ACHN (cell line): ENCODE data around the gene GSDME.

ENCODE experiments used
- DNase-seq: peaks from one replicate; pipeline ENCODE4 v3.0.0-alpha.2; 2015
- in situ Hi-C: cut with HindIII; loops from 2 replicates; pipeline ENCODE4 v1.10.0; 2017; ENCODE audit warnings: low sequenced_read_pairs, low pct_ligation_motif_present, low pct_unique_long_range_greater_than_20kb

Gene GSDME

DNA sequence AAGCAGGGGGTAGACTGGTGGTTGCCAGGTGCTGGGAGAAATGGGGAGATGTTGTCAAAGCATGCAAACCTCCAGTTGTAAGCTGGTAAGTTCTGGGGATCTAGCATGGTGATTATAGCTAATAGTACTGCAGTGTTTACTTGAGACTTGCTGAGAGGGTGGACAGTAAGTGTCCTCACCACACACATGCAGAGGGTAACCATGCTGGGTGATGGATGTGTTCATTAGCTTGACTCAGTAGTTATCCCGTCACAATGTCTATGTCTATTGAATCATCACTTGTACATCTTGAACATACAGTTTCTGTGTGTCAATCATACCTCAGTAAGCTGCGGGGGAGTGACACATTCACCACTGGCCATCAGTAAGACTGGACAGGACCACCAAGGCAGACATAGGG lies 42.1 kb downstream of the GSDME start:
- no peak for DNase-seq
- in situ Hi-C loops, result no loop called here

DNA sequence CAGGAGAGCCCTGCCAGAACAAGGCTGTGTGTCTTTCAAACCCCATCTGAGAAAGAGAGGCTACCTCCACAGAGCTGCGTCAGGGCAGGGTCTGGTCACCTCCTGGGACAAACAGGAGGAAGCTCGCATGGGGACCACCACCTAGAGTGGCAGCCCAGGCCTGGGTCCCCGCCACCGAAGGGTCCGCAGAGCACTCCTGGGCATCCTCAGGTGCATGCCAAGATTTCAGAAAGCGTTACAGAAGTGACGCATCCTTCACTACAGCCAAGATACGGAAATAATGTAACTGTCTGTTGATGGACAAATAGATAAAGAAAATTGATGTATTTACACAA lies 42.6 kb downstream of the GSDME start:
- in situ Hi-C loops, result no loop called here
- no peak for DNase-seq

DNA sequence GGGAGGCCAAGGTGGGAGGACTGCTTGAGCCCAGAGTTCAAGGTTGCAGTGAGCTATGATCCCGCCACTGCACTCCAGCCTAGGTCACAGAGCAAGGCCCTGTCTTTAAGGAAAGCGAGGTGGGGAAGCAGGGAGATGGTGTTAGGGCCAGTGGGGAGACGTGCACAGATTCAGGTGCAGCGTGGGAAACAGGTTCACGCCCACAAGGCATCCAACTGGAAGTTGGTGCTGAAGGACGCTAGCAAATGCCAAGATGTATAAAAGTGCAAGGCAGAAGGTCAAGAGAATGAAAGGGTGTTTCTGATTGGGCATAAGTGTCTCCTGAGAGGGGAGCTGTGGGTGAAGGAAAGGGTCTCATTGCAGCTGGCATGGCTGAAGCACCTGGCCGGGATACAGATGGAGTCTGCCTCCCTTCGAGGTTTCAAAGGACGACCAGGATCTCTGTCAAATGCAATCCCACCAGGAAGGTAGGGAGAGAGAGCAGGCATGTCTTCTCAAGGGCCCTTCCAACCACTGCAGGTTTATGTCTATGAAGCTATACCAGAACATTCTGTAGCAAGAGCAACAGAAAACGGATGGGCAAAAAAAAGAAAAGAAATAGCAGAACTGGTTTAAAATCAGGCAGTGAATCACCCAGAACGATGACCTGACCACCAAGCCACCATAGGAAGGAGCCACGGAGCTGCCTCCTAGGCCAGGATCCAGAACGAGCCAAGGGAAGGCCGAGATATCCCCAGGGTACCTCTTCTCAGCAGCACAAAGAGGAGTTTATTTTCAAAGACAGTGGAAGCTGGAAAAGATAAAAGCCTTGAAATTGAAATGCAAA lies 43.2 kb downstream of the GSDME start:
- no peak for DNase-seq
- in situ Hi-C loops, result no loop called here

DNA sequence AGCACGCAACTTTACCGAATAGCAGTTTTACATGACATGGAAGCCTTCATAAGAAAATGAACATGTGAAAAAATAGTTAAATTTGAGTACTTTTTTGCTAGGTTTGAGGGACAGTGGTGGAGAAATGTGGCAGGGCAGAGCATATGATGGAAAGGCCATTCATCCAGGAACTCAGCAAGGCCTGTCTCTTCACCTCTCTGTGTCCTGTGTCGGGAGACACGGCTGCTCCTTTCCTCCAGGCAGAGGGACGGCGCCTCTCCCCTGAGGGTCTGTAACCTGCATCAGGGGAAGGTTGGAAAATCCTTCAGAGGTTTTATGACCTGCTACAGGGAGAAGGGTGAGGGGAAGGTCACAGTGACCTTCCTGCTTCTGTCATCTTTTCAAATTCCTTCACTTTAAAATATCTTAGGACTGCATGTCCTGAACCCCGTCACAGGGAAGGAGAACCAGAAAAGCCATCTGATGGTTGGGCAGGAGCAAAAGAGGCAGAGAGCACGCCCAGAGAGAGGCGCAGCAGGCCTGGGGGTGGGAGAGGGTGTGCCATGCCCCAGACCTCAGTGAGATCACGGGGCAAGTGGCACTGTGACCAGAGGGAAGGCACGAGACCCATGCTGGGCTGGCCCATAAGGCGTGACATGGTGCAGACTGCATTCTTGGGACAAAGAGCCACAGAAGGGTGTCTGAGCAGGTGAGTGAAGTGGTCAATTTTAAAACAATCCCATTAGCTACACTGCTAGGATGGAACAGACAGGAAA lies 44.0 kb downstream of the GSDME start:
- DNase-seq, result no peak
- in situ Hi-C loops, result no loop called here

DNA sequence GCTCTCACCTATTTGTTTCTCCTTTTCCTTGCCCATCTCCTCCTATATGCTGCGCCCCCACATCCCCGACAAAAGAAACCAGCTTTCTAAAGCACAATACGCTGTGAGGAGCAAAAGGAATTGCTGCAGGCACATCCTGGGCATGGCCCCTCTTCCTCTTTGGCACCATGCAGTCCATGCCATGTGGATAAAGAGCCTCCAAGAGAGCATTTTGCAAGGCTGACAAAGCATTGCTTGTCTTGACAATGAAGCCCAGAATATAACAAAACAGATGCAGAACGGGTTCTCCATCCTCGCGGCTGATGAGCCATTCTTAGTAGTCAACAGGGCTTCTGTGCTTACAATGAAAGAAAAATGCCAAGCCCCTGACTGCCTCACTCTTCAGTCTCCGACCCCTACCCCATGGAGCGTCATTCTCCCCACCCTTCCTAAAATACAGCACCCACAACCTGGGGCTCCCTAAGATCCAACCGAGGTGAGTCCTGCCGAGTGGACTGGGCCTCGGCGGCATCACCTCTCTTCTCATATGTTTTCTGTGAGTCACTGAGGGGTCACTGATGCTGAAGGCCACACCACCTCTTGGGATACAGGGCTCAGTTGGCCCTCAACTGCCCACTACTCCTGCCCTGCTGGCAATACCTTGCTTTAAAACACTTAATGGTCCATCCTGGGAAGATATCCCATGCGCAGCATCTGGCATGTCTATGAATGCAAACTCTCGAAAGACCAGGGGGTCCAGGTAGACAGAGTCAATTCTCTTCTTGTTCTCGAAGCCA lies 47.5 kb downstream of the GSDME start:
- DNase-seq, result no peak
- in situ Hi-C loops, result no loop called here

DNA sequence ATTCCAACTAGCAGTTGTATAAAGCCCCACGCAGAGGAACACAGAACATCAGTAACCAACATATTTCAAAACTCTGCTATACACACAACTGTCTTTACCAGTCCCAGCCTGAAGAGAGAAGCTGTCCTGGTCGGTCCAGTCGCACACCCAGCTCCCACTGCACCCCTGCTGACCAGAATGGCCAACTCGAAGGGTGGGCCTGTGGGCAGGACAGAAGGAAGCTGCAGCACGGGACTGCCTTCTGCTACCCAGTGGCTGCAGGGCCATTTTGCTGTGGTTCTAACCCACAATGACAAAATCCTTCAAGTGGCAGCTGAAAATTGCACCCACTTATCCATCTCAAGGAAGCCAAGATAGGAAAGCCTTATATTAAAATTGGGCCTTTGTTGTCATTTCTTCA lies 48.2 kb downstream of the GSDME start:
- in situ Hi-C loops, result no loop called here
- DNase-seq, result no peak

DNA sequence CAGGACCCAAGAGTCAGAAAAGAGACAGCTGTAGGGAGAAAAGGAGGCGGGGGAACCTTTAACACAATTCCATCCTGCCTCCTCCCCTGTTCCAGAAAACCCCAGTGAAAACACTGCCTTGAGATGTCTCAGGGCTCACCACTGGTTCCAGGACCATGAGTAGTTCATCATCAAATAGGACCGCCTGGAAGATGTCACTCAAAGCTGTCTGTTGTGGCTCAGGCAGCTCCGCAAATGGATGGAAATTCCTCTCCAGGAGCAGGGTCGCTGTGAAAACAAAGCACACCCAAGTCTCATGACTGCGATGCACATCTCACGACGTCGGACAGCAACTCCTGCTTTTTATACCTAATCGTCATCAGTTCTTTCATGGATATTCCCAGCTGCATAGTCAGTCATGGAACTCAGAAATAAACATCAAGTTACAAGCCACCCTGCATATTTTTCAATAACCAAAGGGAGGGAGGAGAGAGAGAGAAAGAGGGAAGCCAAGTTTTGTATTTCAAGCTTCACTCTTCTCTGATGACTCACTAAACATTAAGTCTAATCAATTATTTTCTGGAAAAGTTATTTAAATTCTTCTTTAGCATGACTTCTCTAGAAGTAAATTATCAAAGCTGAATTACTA lies 49.2 kb downstream of the GSDME start:
- in situ Hi-C loops, result no loop called here
- no peak for DNase-seq

DNA sequence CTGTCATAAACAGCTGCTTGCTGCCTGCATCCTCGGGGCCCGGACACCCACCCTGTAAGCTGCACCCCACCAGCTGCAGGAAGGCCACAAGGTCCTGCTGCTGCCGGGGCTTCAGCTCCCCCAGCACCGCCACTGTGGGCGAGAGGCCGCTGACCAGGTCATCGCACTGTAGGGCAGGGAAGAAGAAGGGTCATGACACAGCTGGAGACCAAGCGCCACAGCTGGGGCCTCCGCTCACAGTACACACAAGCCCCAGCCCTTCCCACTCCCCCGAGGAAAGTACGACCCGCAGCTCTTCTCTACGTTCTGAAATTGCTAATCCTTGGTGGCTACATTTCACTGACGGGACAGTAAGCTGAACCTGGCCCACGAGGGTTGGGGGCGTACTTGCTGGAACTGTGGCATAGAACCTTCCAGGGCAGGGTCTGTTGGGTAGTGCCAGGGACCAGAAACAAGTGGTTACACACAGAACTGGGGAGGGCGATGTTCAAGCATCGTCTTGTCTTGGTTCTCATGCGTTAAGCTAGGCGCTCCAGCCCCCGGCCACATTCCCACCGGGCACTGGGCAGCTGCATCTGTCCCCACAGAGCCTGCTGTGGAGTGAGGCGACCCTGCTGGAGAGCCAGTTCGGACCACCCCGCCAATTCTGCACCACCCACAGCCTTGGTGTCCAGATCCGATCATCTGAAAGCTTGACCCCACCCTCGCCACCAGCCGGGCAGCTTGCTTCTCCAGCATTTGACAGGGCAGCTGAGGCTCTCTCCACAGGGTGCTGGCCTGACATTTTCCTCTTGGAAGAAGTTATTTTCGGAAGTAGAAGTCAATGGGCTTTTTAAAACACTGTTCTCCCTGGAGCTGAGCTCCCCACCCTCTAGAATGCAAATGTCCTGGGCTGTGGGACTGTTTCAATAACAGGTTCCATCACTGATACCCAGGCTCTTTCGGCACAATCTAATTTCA lies 50.8 kb downstream of the GSDME start:
- DNase-seq, result no peak
- in situ Hi-C loops, result no loop called here

DNA sequence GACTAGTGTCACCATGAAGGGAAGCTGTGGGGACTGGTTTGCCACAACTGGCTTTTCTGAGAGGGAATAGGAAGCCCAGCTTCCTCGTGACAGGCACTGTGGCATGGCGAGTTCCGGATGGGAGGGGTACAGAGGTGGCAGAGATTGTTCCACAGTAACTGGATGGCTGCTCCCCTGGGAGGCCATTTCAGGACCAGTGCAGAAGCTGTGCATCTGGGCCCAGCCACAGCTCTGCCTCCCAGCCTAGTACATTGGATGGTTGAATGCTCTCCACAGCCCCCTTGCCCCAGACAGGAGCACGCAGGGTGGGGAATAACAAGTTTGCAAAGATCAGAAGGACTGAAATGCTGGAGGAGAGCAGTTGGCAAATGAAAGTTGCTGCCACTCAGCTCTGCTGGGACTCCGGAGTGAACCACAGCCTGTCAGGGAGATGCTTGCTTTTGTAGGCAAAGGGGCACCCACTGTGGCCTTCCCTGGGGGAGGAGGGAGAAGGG lies 51.8 kb downstream of the GSDME start:
- in situ Hi-C loops, result no loop called here
- no peak for DNase-seq

DNA sequence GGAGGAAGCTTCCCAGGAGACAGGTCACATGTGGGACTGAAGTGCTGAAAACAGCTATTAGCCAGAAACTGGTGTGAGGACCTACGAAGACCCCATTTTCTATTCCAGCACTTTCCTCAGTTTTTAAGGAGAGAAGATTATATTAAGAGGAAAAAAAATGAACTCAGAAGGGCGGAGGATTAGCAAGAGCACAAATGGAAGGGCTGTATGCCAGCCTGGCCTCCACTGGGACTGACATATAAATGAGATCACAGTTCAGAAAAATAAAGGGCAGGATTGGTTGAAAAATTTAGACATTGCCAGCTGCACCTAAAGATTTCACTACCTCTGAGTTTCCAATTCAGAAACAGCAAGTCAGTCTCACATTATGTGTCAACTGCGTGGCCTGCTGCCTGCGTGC lies 53.0 kb downstream of the GSDME start:
- in situ Hi-C loops, result no loop called here
- no peak for DNase-seq

DNA sequence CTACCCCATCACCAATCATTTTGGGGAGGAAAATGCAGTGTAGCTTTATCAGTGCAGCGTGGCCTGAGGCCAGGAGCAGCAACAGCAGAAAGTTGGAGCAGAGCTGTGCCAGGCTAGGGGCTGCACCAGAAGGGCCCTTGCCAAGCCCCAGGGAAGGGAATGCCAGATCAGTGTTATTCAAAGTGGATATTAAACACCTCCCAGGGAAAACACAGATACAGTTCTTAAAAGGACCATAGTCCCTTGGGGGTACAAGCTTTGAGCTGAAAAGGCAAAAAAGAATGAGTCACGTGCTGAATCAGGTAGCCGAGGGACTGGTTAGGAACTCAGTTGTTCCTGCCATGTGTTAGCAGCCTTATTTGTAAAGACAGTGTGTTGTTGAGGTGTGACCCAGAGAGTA lies 54.0 kb downstream of the GSDME start:
- in situ Hi-C loops, result no loop called here
- no peak for DNase-seq

DNA sequence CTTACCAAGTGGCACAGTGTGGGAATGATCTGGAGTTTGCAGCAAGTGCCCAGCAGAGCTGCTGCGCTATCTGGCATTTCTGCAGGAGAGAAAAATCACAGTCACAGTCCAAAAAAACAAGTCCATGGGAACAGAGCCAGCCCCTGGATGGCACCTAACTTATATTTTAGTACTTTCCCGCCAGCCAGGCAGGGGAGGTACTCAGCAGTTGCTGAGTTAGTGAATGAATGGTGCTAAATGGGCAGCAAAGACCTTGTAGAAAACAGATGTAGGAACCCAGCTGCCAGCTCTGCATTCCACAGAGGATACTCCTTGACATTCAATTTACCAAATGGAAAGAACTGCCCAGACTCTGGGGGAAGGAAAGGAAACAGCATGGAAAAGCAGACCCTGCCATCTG lies 54.5 kb downstream of the GSDME start:
- no peak for DNase-seq
- in situ Hi-C loops, result no loop called here

DNA sequence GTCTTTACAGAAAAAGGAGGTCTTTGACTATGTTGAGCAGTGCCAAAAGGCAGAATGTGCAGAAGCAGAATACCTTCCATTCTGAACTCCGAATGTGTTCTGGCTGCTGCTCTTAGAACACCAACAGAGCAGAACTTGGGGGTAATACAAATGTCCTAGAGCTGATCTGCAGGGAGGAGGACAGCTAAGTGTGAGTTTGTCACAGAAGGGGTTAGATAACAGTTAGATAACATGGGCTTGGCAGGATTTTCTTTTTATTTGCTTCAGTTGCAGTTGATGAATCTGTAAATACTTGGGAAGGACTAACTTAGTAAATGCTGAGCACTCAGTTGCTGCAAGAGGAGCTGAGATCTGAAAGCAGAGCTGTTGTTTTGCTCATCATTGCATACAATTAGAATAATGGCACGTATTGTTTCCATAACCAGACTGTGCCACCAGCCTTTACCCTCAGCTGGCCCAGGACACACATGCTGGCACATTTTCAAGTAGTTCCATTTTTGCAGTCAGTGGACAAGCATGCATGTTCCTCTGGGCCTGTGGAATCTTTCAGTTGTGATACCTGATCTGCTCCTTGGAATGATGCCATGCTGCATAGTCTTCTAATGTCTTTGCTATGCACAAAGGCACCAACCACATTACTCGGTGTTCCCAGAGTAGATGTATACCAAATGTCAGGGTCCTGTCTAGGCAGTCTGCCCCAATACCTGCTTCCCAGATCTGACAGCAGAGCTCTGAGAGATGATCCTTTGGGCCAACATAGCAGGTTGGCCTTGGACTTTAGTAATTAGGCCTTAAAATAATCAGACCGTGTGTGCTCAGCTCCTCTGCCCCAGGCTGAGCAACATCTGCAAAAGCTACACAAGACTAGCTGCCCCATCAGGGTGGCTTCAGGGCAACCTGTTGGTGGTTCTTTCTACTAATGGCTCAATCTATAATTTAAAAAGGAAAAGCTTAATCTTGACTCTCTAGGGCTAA lies 55.7 kb downstream of the GSDME start:
- peak; percentile 44 for DNase-seq

DNA sequence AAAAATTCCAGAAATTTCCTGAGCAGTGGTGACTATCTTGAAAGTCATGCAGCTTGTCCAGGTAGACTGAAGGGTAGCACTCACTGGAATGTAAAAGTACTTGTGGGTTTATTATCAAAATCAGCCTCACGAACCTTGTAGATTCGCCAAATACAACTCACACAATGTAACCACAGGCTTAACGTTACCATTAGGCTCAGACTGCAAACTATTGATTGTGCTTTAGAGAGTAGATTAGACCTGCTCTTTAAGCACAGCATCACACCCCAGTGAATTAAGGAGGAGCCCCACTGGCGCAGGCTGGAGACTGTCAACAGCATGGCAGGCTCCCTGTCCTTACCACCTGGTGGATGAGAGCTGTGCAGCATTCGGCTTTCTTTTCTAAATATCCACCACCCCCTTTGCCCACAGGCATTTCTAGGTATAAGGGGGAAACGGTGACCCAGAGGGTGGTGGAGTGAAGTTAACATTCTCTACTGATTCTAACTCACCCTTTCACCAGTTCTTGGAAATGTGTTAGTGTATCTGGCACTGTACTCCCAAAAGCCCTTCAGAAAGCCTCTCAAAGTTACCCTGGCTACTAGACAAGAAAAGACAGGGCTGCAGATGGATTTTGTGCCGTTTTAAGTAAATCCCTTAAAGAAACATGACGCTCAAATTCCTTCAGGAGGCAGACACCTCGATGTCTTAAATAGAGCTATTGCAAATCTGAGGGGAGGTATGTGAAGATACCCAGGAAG lies 56.6 kb downstream of the GSDME start:
- DNase-seq, result no peak
- in situ Hi-C loops, result no loop called here

More for the DNA sequence above, 55.7 kb downstream of the GSDME start:
- in situ Hi-C loops, result no loop called here

DNA sequence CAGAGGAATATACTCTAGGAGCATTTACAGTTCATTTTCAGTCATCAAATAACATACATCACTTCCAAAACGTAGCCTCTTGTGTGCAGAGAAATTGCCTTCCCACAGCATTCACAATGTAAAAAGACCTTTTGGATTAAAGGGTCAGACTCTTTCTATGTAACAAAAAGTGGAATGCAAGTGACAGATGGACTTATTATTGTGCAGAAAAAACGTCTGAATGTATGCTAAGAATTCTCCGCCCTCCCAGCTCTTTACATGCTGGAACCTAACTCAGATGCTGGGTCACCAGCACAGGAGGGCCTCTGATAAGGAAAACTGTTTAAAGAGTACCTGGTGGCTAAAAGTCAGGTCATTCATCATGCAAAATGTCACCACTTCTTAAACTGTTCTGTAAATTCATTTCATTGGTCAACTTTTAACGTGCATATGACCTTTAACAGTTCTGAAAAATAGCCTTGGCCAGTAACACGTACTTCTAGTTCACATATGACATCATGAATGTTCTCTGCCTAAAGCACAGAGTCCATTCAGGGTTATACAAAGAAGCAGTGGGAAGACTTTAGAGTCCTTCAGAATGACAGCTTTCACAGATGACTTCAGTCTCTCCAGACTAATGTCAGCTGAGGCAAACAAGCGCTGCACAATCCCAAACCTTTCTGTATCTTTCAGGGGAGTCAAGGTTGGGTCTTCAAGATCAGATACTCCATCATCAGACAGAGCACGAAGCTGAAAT lies 58.6 kb downstream of the GSDME start:
- no peak for DNase-seq
- in situ Hi-C loops, result no loop called here

DNA sequence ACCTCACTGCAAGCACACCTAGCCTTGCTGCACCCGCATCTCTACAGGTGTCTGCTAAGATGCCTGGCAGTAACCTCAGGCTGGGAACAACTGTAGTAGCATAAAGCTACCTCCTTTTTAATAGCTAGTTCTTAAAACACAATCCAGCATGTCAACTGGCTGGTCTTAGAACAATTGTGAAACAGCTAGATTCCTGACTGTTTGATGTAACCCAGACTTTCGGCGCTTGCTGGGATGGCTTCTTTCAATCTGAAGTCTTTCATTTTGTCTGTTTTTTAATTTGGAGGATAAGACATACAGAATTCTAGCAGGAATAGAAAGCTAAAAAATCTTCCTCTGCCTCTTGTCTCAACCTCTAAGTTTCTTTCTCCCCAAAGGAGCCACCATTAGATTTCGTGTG lies 59.8 kb downstream of the GSDME start:
- in situ Hi-C loops, result no loop called here

More for the DNA sequence above, 59.8 kb downstream of the GSDME start:
- DNase-seq, result no peak
